PC-3 (cell line): ENCODE measurements around the gene WDR86. TPM values are rescaled to one million over a fixed set of nuclear protein-coding genes. Genes with fewer than 3 reads are reported as not detected.

Experiments used
- ATAC-seq: fragments of 200-7000 bp; cut with Tn5 transposase; 2 replicates; pipeline ENCODE4 v1.9.1; 2020; ENCODE audit warnings: mild to moderate bottlenecking, moderate library complexity
- BruUV-seq: library from RNA; stranded (reverse); fragments of 400-500 nt; replicated peaks from 2 replicates; lab custom pipeline; 2021; lab: Mats Ljungman, UMichigan
- CTCF ChIA-PET: fragments of 300-600 bp; sonication (Branson Sonifier 250); formaldehyde crosslinking; loops from one replicate; lab custom pipeline; 2022; ENCODE audit warnings: antibody characterized with exemption; lab: Charles Lee
- POLR2A ChIA-PET: fragments of 300-600 bp; sonication (Branson Sonifier 250); formaldehyde crosslinking; loops from one replicate; lab custom pipeline; 2022; ENCODE audit warnings: antibody characterized with exemption; ENCODE audit not compliant: unreplicated experiment; lab: Charles Lee
- DNase-seq: peaks from one replicate; pipeline ENCODE4 v3.0.0-alpha.2; 2015
- H2AFZ ChIP-seq: fragments of 300-600 bp; sonication (generic); 2 replicates; pipeline ENCODE4 v1.6.0; 2016; ENCODE audit warnings: antibody characterized with exemption, low read length
- H3F3A ChIP-seq: fragments of 300-600 bp; sonication (generic); one replicate; pipeline ENCODE4 v1.6.0; 2017; ENCODE audit warnings: antibody characterized with exemption, low read length, control low read depth, mild to moderate bottlenecking; ENCODE audit not compliant: unreplicated experiment
- H3K27ac ChIP-seq: fragments of 300-600 bp; sonication (generic); 2 replicates; pipeline ENCODE4 v1.5.1; 2016; ENCODE audit warnings: mild to moderate bottlenecking, low read length
- H3K27me3 ChIP-seq: fragments of 300-600 bp; sonication (generic); 2 replicates; pipeline ENCODE4 v1.6.1; 2016; ENCODE audit warnings: low read length, mixed read lengths
- H3K36me3 ChIP-seq: fragments of 300-600 bp; sonication (generic); 2 replicates; pipeline ENCODE4 v1.6.1; 2016; ENCODE audit warnings: low read depth, mixed run types, low read length, mixed read lengths
- H3K4me1 ChIP-seq: fragments of 300-600 bp; sonication (generic); 2 replicates; pipeline ENCODE4 v1.5.1; 2016; ENCODE audit warnings: low read length; ENCODE audit not compliant: insufficient read depth
- H3K4me2 ChIP-seq: fragments of 300-600 bp; sonication (generic); 2 replicates; pipeline ENCODE4 v1.6.0; 2016; ENCODE audit warnings: low read length
- H3K4me3 ChIP-seq: fragments of 300-600 bp; sonication (generic); 2 replicates; pipeline ENCODE4 v1.5.1; 2016; ENCODE audit warnings: mild to moderate bottlenecking, low read length, mixed read lengths
- H3K79me2 ChIP-seq: fragments of 300-600 bp; sonication (generic); 2 replicates; pipeline ENCODE4 v1.6.1; 2017; ENCODE audit warnings: low read length, mixed read lengths
- H3K9ac ChIP-seq: fragments of 300-600 bp; sonication (generic); 2 replicates; pipeline ENCODE4 v1.6.0; 2016; ENCODE audit warnings: mild to moderate bottlenecking, low read length
- H3K9me2 ChIP-seq: fragments of 300-600 bp; sonication (generic); replicated peaks from 2 replicates; pipeline ENCODE4 v1.6.1; 2016; ENCODE audit warnings: mixed run types, low read length, mixed read lengths
- H3K9me3 ChIP-seq: fragments of 300-600 bp; sonication (generic); 2 replicates; pipeline ENCODE4 v1.6.1; 2016; ENCODE audit warnings: low read length, mixed read lengths
- H4K20me1 ChIP-seq: fragments of 300-600 bp; sonication (generic); 2 replicates; pipeline ENCODE4 v1.6.1; 2016; ENCODE audit warnings: low read length, mixed read lengths
- EZH2 ChIP-seq: fragments of 300-600 bp; sonication (generic); IDR thresholded peaks from one replicate; pipeline ENCODE4 v1.6.1; 2017; ENCODE audit warnings: antibody characterized with exemption, mild to moderate bottlenecking, low read length; ENCODE audit not compliant: unreplicated experiment
- EZH2phosphoT487 ChIP-seq: fragments of 300-600 bp; sonication (generic); IDR thresholded peaks from 2 replicates; pipeline ENCODE4 v1.6.1; 2018; ENCODE audit warnings: mild to moderate bottlenecking, antibody characterized with exemption, low read length, borderline replicate concordance
- intact Hi-C: fragments of 100-400 bp; cut with micrococcal nuclease; formaldehyde crosslinking; loops from 2 replicates; pipeline ENCODE4 v1.9.0; 2023
- total RNA-seq: library from RNA; depleted of rRNA; stranded (reverse); fragments of >200 nt; gene quantifications from 2 replicates; pipeline ENCODE4 v1.2.3, GENCODE V29; 2014
- TF ChIP-seq, protein P1 (sequence below): fragments of 300-600 bp; sonication (generic); conservative IDR thresholded peaks from 2 replicates; pipeline ENCODE4 v1.5.1; 2017; ENCODE audit warnings: antibody characterized with exemption, low read depth, mild to moderate bottlenecking, low read length

The WDR86 gene
- total RNA-seq, 1 experiment from 2014 or later, result not detected

DNA sequence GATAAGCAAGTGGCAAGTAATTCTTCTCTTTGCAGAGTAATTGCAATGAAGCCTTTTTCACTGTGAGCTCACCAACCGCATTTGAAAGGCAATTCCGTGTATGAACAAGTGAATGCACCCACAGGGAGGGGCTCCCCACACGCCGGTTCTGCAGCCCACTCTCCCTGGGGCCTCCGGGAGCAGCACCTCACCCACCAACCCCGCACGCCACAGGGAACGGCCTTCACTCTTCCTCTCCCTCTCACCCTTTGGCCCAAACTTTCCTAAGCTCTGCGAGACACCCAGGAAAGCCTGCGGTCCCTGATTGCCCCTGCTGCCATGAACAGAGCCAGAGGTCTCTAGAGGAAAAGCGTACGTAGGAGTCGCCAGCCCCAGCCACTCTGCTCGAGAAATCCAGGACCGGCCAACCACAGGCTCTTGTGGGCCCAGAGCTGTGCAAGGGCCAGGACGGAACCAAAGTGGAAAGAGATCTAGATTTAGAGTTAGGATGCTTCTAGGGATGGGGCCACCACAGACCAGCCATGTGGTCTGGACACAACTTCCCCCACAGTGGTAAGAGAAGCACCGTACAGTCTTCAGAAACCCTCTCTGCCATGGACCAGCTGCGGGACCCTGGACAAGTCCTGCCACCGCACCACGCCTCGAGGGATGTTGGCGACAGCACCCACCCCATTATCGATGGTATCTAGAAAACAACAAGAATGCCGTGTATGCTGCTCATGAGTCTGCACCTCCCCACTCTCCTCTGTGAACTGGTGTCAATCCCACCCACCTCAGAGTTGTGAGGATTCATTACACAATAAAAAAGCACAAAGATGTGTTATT is 3.6 kb downstream of the WDR86 start:
- no peaks in the 10 kb centered on the region for H3K9me3 ChIP-seq
- CTCF ChIA-PET, result no interaction called here
- DNase-seq (no peak), ATAC-seq (no peak)
- H3K4me3 ChIP-seq, result no peak overlapping the region
- no peak overlapping the region for H3K9ac ChIP-seq
- no peaks in the 10 kb centered on the region for H4K20me1 ChIP-seq
- BruUV-seq, result no TSS peak
- H3K36me3 ChIP-seq, result no peaks in the 10 kb centered on the region
- no peaks in the 10 kb centered on the region for H3K27me3 ChIP-seq
- H3F3A ChIP-seq, result no peaks in the 10 kb centered on the region
- no peak overlapping the region for H2AFZ ChIP-seq
- H3K27ac ChIP-seq, result no peak overlapping the region
- intact Hi-C loops, result no loop called here
- POLR2A ChIA-PET, result no interaction called here
- H3K9me2 ChIP-seq, result no peaks in the 10 kb centered on the region
- H3K4me2 ChIP-seq, result no peak overlapping the region
- TF ChIP-seq EZH2phosphoT487 (no peak), EZH2 (no peak)
- H3K79me2 ChIP-seq, result no peaks in the 10 kb centered on the region
- no peaks in the 10 kb centered on the region for H3K4me1 ChIP-seq

DNA sequence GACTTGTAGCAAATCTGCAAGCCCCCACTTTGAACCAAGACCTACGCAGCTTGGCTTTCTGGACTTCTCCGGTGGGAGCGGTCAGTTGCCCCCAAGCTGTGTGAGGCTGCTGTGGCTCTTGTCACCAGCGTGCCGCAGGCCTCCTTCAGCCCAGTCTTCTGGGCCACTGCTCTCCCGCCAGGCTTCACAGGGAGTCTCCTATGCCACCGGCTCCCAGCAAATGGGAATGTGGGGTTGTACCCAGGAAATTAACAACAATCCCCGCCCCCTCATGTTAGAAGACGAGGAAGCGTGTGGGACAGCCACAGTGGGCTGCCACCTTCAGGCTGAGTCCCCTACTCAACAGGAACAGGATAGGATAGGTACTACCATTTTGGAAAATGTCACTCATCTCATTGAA is 4.2 kb downstream of the WDR86 start:
- Histone ChIP-seq H3K27me3 (no peaks in the 10 kb centered on the region), H2AFZ (no peak overlapping the region), H3K79me2 (no peaks in the 10 kb centered on the region), H4K20me1 (no peaks in the 10 kb centered on the region), H3K9me3 (no peaks in the 10 kb centered on the region), H3K4me1 (no peaks in the 10 kb centered on the region), H3K4me2 (no peak overlapping the region), H3K4me3 (no peak overlapping the region), H3K36me3 (no peaks in the 10 kb centered on the region), H3K9ac (no peak overlapping the region), H3F3A (no peaks in the 10 kb centered on the region), H3K9me2 (no peaks in the 10 kb centered on the region), H3K27ac (no peak overlapping the region)
- intact Hi-C loops, result no loop called here
- ATAC-seq (no peak), DNase-seq (no peak)
- BruUV-seq, result no TSS peak
- TF ChIP-seq EZH2 (no peak), EZH2phosphoT487 (no peak)
- TF ChIP-seq, protein P1, sequence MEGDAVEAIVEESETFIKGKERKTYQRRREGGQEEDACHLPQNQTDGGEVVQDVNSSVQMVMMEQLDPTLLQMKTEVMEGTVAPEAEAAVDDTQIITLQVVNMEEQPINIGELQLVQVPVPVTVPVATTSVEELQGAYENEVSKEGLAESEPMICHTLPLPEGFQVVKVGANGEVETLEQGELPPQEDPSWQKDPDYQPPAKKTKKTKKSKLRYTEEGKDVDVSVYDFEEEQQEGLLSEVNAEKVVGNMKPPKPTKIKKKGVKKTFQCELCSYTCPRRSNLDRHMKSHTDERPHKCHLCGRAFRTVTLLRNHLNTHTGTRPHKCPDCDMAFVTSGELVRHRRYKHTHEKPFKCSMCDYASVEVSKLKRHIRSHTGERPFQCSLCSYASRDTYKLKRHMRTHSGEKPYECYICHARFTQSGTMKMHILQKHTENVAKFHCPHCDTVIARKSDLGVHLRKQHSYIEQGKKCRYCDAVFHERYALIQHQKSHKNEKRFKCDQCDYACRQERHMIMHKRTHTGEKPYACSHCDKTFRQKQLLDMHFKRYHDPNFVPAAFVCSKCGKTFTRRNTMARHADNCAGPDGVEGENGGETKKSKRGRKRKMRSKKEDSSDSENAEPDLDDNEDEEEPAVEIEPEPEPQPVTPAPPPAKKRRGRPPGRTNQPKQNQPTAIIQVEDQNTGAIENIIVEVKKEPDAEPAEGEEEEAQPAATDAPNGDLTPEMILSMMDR, result no peak
- POLR2A ChIA-PET, result no interaction called here
- CTCF ChIA-PET, result no interaction called here

DNA sequence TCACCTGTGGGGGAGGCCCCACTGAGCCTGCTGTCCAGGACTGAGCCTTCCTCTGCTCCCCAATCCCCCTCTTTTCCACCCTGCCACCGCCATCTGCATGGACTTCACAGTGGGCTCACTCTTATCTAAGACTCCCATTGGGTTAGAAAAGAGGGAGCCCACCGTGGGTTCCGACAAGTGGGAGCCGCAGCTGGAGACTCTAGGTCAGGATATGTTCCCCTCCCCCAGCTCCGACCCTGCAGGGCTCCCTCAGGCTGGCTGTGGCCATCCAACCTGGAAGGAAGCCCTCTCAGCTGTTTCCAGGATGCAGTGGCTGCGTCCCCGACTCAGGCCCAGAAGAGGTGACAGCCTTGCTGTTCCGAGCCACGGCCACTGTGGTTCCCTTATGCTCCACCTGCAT is 4.8 kb downstream of the WDR86 start:
- no TSS peak for BruUV-seq
- ChIA-PET POLR2A (no interaction called here), CTCF (no interaction called here)
- Histone ChIP-seq H4K20me1 (no peaks in the 10 kb centered on the region), H3K4me1 (no peaks in the 10 kb centered on the region), H3K9ac (no peak overlapping the region), H3K9me3 (no peaks in the 10 kb centered on the region), H3K9me2 (no peaks in the 10 kb centered on the region), H3K4me2 (no peak overlapping the region), H3K27me3 (no peaks in the 10 kb centered on the region), H2AFZ (no peak overlapping the region), H3K27ac (no peak overlapping the region), H3F3A (no peaks in the 10 kb centered on the region), H3K4me3 (no peak overlapping the region), H3K79me2 (no peaks in the 10 kb centered on the region), H3K36me3 (no peaks in the 10 kb centered on the region)
- intact Hi-C loops, result no loop called here
- TF ChIP-seq, protein P1, result no peak
- DNase-seq, result no peak
- ATAC-seq, result no peak
